Activated CD8-positive, alpha-beta memory T cell treated with anti-CD3 and anti-CD28 coated beads, Interleukin-2, amount 50 U/mL, for 4 hours (primary cell): ENCODE measurements around the gene KRTAP10-6.
"Not testable (repeated sequence)": the region's sequence is repeated elsewhere in the genome, so short reads cannot be mapped to it uniquely, and the experiment has no call there.

Experiments
- DNase-seq: peaks from one replicate; pipeline ENCODE4 v3.0.0-alpha.2; 2020

Gene KRTAP10-6

GRCh38 chr21:44616591-44616926 lies 24.3 kb upstream of the KRTAP10-6 start:
- DNase-seq = no peak

GRCh38 chr21:44615911-44616590 lies 23.7 kb upstream of the KRTAP10-6 start:
- DNase-seq = no peak

- DNase-seq = no peak
These were observed 23.2 kb upstream of the KRTAP10-6 start for GRCh38 chr21:44615466-44615865.

GRCh38 chr21:44614961-44615391 lies 22.7 kb upstream of the KRTAP10-6 start:
- no peak for DNase-seq

- no peak for DNase-seq
These were observed 21.9 kb upstream of the KRTAP10-6 start for GRCh38 chr21:44614161-44614631.

GRCh38 chr21:44613386-44614155 lies 21.3 kb upstream of the KRTAP10-6 start:
- DNase-seq = no peak

GRCh38 chr21:44612669-44613229 lies 20.4 kb upstream of the KRTAP10-6 start:
- DNase-seq = no peak

GRCh38 chr21:44612029-44612486 lies 19.8 kb upstream of the KRTAP10-6 start, which contains the start of gene KRTAP10-8:
KRTAP10-8 (plus strand) TSS chr21:44612079; CDS start chr21:44612101, 22 bp downstream.
- DNase-seq = no peak

GRCh38 chr21:44611551-44611950 lies 19.2 kb upstream of the KRTAP10-6 start:
- DNase-seq = no peak

- not testable (repeated sequence) for DNase-seq
These were observed 18.0 kb upstream of the KRTAP10-6 start for GRCh38 chr21:44610157-44610843.

GRCh38 chr21:44609193-44609592 lies 16.9 kb upstream of the KRTAP10-6 start:
- DNase-seq = no peak

- no peak for DNase-seq
These were observed 14.2 kb upstream of the KRTAP10-6 start for GRCh38 chr21:44606495-44606894.

- DNase-seq = no peak
These were observed 11.6 kb upstream of the KRTAP10-6 start for GRCh38 chr21:44603911-44604310.

GRCh38 chr21:44603109-44603875 lies 11.0 kb upstream of the KRTAP10-6 start:
- DNase-seq = no peak

- DNase-seq = no peak
These were observed 10.2 kb upstream of the KRTAP10-6 start for GRCh38 chr21:44602463-44602850.

GRCh38 chr21:44601596-44602462 lies 9.5 kb upstream of the KRTAP10-6 start:
- DNase-seq = no peak

GRCh38 chr21:44601091-44601490 lies 8.8 kb upstream of the KRTAP10-6 start:
- DNase-seq = not testable (repeated sequence)

GRCh38 chr21:44600118-44600978 lies 8.0 kb upstream of the KRTAP10-6 start, which contains the start of gene KRTAP10-7:
KRTAP10-7 (plus strand) TSS chr21:44600597; CDS start chr21:44600622, 25 bp downstream.
- not testable (repeated sequence) for DNase-seq

- DNase-seq = no peak
These were observed 7.1 kb upstream of the KRTAP10-6 start for GRCh38 chr21:44599264-44600029.
